Measurements from ENCODE around the gene MAGI2. TPM values are rescaled to one million over a fixed set of nuclear protein-coding genes. Genes with fewer than 3 reads are reported as not detected.
A peak's percentile ranks its signal among the peaks of the same experiment; 100 is the strongest.

MAGI2 gene
- total and polyA plus RNA-seq, 2 of the 13 experiments (the other 11 are each of a cell fraction or from before 2014, with no cell fraction given) = 1.5 to 3.8 TPM

DNA sequence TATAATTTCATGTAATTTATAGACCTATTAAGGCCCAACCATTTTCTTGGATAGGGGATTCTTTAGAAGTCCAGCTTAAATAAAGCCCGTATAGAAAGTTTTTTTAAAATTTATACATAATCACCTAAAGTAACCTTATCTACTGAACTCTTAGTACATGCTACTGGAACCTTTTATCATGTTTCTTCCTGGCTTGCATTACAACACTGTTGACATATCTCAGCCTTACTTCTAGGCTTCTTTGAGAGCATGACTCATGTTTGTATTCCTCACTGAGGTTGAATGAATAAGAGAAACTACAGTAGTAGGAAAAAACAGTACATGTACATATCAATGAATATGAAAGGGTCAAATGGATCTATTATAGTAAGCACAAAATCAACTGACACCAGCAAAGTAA lies 8.2 kb upstream of the MAGI2 start (continued):
- TF ChIP-seq, protein P1, sequence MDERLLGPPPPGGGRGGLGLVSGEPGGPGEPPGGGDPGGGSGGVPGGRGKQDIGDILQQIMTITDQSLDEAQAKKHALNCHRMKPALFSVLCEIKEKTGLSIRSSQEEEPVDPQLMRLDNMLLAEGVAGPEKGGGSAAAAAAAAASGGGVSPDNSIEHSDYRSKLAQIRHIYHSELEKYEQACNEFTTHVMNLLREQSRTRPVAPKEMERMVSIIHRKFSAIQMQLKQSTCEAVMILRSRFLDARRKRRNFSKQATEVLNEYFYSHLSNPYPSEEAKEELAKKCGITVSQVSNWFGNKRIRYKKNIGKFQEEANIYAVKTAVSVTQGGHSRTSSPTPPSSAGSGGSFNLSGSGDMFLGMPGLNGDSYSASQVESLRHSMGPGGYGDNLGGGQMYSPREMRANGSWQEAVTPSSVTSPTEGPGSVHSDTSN (CRISPR knock-in tag; IDR thresholded peaks at IDR 0.05) = no peak
- TF ChIP-seq HNRNPUL1 (IDR thresholded peaks at IDR 0.05; ENCODE audit: low read depth, low read length) (no peak), BHLHE40 (IDR thresholded peaks at IDR 0.05; ENCODE audit: low read length) (no peak), SNRNP70 (IDR thresholded peaks at IDR 0.05; ENCODE audit: low read depth, low read length) (no peak), ZFP36 (IDR thresholded peaks at IDR 0.05; ENCODE audit: borderline replicate concordance, low read depth, low read length, partially characterized antibody) (no peak), ZNF713 (CRISPR knock-in tag; IDR thresholded peaks at IDR 0.05) (no peak), ZNF280B (CRISPR knock-in tag; IDR thresholded peaks at IDR 0.05; ENCODE audit: borderline replicate concordance) (no peak), TFDP1 (CRISPR knock-in tag; IDR thresholded peaks at IDR 0.05; ENCODE audit: borderline replicate concordance) (no peak), ZNF205 (CRISPR knock-in tag; IDR thresholded peaks at IDR 0.05) (no peak), SAP130 (CRISPR knock-in tag; IDR thresholded peaks at IDR 0.05; ENCODE audit: low read depth) (peak; percentile 45; the same call in 1 of the 2 replicates), ZSCAN31 (CRISPR knock-in tag; IDR thresholded peaks at IDR 0.05; ENCODE audit: low read depth) (no peak), ZSCAN12 (CRISPR knock-in tag; IDR thresholded peaks at IDR 0.05) (no peak), CEBPB (IDR thresholded peaks at IDR 0.05; ENCODE audit: borderline replicate concordance, low read depth, low read length) (peak; percentile 54; the same call in 1 of the 2 replicates), WIZ (CRISPR knock-in tag; IDR thresholded peaks at IDR 0.05) (no peak), ZNF367 (CRISPR knock-in tag; IDR thresholded peaks at IDR 0.05; ENCODE audit: borderline replicate concordance) (no peak), SOX13 (IDR thresholded peaks at IDR 0.05) (no peak), SOX13 (CRISPR knock-in tag; conservative IDR thresholded peaks at IDR 0.05 in 1 of 2, IDR thresholded peaks at IDR 0.05 in 1 of 2) (peak in 1 of 2 experiments; percentile 79; a peak in 2 of 4 replicates), CC2D1A (CRISPR knock-in tag; IDR thresholded peaks at IDR 0.05) (no peak)
- TF ChIP-seq, protein P2, sequence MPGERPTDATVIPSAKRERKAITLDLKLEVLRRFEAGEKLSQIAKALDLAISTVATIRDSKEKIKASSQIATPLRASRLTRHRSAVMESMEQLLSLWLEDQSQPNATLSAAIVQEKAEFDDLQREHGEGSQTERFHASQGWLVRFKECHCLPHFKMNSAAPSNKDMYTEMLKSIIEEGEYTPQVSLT (CRISPR knock-in tag; IDR thresholded peaks at IDR 0.05; ENCODE audit: borderline replicate concordance, low read depth) = no peak
- TF ChIP-seq, protein P3, sequence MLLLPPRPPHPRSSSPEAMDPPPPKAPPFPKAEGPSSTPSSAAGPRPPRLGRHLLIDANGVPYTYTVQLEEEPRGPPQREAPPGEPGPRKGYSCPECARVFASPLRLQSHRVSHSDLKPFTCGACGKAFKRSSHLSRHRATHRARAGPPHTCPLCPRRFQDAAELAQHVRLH (CRISPR knock-in tag; IDR thresholded peaks at IDR 0.05; ENCODE audit: borderline replicate concordance, low read depth) = no peak
- TF ChIP-seq, protein P4, sequence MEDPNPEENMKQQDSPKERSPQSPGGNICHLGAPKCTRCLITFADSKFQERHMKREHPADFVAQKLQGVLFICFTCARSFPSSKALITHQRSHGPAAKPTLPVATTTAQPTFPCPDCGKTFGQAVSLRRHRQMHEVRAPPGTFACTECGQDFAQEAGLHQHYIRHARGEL (CRISPR knock-in tag; IDR thresholded peaks at IDR 0.05) = no peak
- TF ChIP-seq, protein P5, sequence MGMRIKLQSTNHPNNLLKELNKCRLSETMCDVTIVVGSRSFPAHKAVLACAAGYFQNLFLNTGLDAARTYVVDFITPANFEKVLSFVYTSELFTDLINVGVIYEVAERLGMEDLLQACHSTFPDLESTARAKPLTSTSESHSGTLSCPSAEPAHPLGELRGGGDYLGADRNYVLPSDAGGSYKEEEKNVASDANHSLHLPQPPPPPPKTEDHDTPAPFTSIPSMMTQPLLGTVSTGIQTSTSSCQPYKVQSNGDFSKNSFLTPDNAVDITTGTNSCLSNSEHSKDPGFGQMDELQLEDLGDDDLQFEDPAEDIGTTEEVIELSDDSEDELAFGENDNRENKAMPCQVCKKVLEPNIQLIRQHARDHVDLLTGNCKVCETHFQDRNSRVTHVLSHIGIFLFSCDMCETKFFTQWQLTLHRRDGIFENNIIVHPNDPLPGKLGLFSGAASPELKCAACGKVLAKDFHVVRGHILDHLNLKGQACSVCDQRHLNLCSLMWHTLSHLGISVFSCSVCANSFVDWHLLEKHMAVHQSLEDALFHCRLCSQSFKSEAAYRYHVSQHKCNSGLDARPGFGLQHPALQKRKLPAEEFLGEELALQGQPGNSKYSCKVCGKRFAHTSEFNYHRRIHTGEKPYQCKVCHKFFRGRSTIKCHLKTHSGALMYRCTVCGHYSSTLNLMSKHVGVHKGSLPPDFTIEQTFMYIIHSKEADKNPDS (CRISPR knock-in tag; IDR thresholded peaks at IDR 0.05) = no peak
- TF ChIP-seq, protein P6, sequence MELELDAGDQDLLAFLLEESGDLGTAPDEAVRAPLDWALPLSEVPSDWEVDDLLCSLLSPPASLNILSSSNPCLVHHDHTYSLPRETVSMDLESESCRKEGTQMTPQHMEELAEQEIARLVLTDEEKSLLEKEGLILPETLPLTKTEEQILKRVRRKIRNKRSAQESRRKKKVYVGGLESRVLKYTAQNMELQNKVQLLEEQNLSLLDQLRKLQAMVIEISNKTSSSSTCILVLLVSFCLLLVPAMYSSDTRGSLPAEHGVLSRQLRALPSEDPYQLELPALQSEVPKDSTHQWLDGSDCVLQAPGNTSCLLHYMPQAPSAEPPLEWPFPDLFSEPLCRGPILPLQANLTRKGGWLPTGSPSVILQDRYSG (CRISPR knock-in tag; IDR thresholded peaks at IDR 0.05) = no peak
